Measurements from ENCODE around the gene VPS39. TPM values are rescaled to one million over a fixed set of nuclear protein-coding genes. Genes with fewer than 3 reads are reported as not detected.

The VPS39 gene
- total RNA-seq, 1 donor from 2014 or later = 91.9 TPM

DNA sequence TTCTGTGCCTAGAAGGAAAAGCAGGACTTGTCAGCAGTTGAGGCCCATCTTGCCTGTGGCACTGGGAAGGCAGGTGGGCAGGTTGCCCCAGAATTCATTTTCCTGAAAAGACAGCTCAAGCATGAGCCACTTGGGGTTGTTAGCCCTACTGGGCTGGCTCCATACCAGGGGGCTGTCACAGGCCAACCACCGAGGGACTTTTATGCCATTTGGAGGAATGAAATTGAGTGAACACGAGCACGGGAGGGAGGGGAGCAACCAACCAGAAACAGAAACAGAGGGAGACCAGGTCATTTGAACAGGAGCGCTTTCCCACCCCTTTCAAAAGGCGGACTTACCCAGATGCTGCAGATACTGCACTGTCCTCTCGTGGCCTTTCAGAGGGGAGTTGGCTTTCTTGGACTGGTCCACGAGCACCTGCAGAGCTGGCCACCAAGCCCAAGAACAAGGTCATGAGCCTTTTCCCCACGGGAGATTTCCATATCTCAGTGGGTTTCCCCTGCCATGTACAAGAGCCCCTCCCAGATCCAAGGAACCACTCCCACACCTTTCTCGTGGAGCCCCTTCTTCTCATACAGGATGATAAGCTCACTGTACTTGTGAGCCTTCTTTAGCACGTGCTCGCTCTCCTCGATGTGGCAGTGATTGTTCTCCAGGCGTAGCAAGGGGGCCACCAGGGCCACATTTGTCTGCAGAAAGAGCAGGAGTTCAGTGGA lies 41.7 kb downstream of the VPS39 start:
- DNase-seq (ENCODE audit: low spot score in 2 of 2) = no peak
- intact Hi-C loops (cut with DNase I) = no loop called here
- Histone ChIP-seq H3K27ac (no peak overlapping the region), H3K9me3 (no peaks in the 10 kb centered on the region), H3K4me3 (no peak overlapping the region), H3K27me3 (no peaks in the 10 kb centered on the region), H3K36me3 (peaks cover 90 to 95% of the 10 kb centered on the region in 2 donors), H3K4me1 (no peaks in the 10 kb centered on the region)
- TF ChIP-seq CTCF (IDR thresholded peaks at IDR 0.05) = no peak

- peaks cover 94 to 97% of the 10 kb centered on the region in 2 donors for H3K36me3 ChIP-seq
- TF ChIP-seq CTCF (IDR thresholded peaks at IDR 0.05) = no peak
- no peak for DNase-seq (ENCODE audit: low spot score in 2 of 2)
These were observed 43.0 kb downstream of the VPS39 start for GRCh38 chr15:42165106-42165505.

GRCh38 chr15:42163947-42164550 lies 44.1 kb downstream of the VPS39 start:
- intact Hi-C loops (cut with DNase I) = no loop called here

More at GRCh38 chr15:42165106-42165505, 43.0 kb downstream of the VPS39 start:
- no peaks in the 10 kb centered on the region for H3K27me3 ChIP-seq
- H3K9me3 ChIP-seq = no peaks in the 10 kb centered on the region
- no peaks in the 10 kb centered on the region for H3K4me1 ChIP-seq
- intact Hi-C loops (cut with DNase I) = no loop called here
- no peak overlapping the region for H3K4me3 ChIP-seq
- H3K27ac ChIP-seq = no peak overlapping the region

DNA sequence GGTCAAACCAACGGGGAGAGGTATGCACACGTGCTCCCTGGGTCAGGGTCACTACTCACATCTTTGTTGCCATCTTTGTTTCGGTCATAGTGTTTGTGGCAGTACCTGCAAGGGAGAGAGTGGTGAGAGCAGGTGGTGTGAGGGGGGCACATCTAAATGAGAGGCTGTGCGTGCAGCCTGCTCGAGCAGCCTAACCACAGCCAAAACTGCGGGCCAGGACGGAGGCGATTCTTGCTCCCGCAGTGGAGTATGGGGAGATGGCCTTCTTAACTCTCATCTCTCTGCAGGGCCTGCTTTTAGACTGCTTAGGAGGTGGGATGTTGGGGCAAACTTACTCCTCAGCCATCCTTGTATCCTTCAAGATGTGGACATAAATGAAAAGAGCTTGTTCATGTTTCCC lies 44.8 kb downstream of the VPS39 start:
- Histone ChIP-seq H3K27me3 (no peaks in the 10 kb centered on the region), H3K36me3 (peaks cover 87 to 97% of the 10 kb centered on the region in 2 donors), H3K27ac (no peak overlapping the region), H3K4me1 (no peaks in the 10 kb centered on the region), H3K4me3 (no peak overlapping the region), H3K9me3 (no peaks in the 10 kb centered on the region)
- TF ChIP-seq CTCF (IDR thresholded peaks at IDR 0.05) = no peak
- no peak for DNase-seq (ENCODE audit: low spot score in 2 of 2)
- intact Hi-C loops (cut with DNase I) = no loop called here

More at GRCh38 chr15:42163947-42164550, 44.1 kb downstream of the VPS39 start:
- DNase-seq (ENCODE audit: low spot score in 2 of 2) = no peak
- Histone ChIP-seq H3K36me3 (peaks cover 91 to 98% of the 10 kb centered on the region in 2 donors), H3K4me3 (no peak overlapping the region), H3K9me3 (no peaks in the 10 kb centered on the region), H3K27me3 (no peaks in the 10 kb centered on the region), H3K27ac (no peak overlapping the region), H3K4me1 (no peaks in the 10 kb centered on the region)
- no peak for TF ChIP-seq CTCF (IDR thresholded peaks at IDR 0.05)

GRCh38 chr15:42160136-42160535 lies 48.0 kb downstream of the VPS39 start:
- DNase-seq (ENCODE audit: low spot score in 2 of 2) = peak in 1 of 2 donors; percentile 40
- intact Hi-C loops (cut with DNase I) = no loop called here
- Histone ChIP-seq H3K9me3 (no peaks in the 10 kb centered on the region), H3K27me3 (no peaks in the 10 kb centered on the region), H3K36me3 (peaks cover 57 to 65% of the 10 kb centered on the region in 2 donors), H3K4me1 (no peaks in the 10 kb centered on the region), H3K27ac (no peak overlapping the region), H3K4me3 (no peak overlapping the region)
- no peak for TF ChIP-seq CTCF (IDR thresholded peaks at IDR 0.05)

All from ascending aorta (tissue), 2 donors.